ENCODE results near the gene MIX23.

Gene MIX23

GRCh38 chr3:122322095-122323075 lies 60.6 kb downstream of the MIX23 start:
- POLR2A ChIA-PET: no interaction called here
- H3K9me3 ChIP-seq (ENCODE audit: control insufficient read depth, insufficient read depth, low read depth, low read length): no peaks in the 10 kb centered on the region
- CTCF ChIA-PET: interaction anchor here (0.7 to 1.9 kb wide), 3 partner anchors 14 to 834 kb away, joined by 3 to 7 read pairs (median 5); no protein-coding TSS in a partner anchor
- no peak overlapping the region for H3K4me3 ChIP-seq (ENCODE audit: low read depth, low read length)
- no peaks in the 10 kb centered on the region for H3K36me3 ChIP-seq (ENCODE audit: control insufficient read depth in 2 of 2, insufficient read depth in 1 of 2, low read length in 2 of 2)
- H3K27ac ChIP-seq (ENCODE audit: extremely low read depth, low read depth, low read length): no peak overlapping the region
- TF ChIP-seq ZBTB11 (tag by site-specific recombination; conservative IDR thresholded peaks at IDR 0.05; ENCODE audit: low read depth) (no peak), ZNF24 (tag by site-specific recombination; IDR thresholded peaks at IDR 0.05) (no peak), ZNF707 (tag by site-specific recombination; IDR thresholded peaks at IDR 0.05) (no peak), FEZF1 (tag by site-specific recombination; IDR thresholded peaks at IDR 0.05) (no peak), ZNF530 (tag by site-specific recombination; IDR thresholded peaks at IDR 0.05; ENCODE audit: low read depth) (no peak), ZNF155 (tag by site-specific recombination; IDR thresholded peaks at IDR 0.05) (no peak), ZFP41 (tag by site-specific recombination; IDR thresholded peaks at IDR 0.05; ENCODE audit: borderline replicate concordance) (no peak), ZNF391 (tag by site-specific recombination; IDR thresholded peaks at IDR 0.05; ENCODE audit: borderline replicate concordance, low read depth) (no peak), TRIM28 (IDR thresholded peaks at IDR 0.05; ENCODE audit: borderline replicate concordance, low read length) (no peak), ZNF621 (tag by site-specific recombination; IDR thresholded peaks at IDR 0.05) (no peak), RBAK (tag by site-specific recombination; IDR thresholded peaks at IDR 0.05) (no peak), BCL11A (tag by site-specific recombination; IDR thresholded peaks at IDR 0.05; ENCODE audit: low read depth) (no peak), ZNF670 (tag by site-specific recombination; IDR thresholded peaks at IDR 0.05; ENCODE audit: low read depth) (no peak), ZNF23 (tag by site-specific recombination; IDR thresholded peaks at IDR 0.05; ENCODE audit: borderline replicate concordance) (no peak), ZNF624 (tag by site-specific recombination; IDR thresholded peaks at IDR 0.05) (no peak), MEIS1 (CRISPR knock-in tag; IDR thresholded peaks at IDR 0.05; ENCODE audit: borderline replicate concordance) (no peak), CTCF (tag by site-specific recombination; IDR thresholded peaks at IDR 0.05) (no peak)
- H3K4me1 ChIP-seq (ENCODE audit: control insufficient read depth, insufficient read depth, low read length): no peaks in the 10 kb centered on the region

- Histone ChIP-seq H3K27ac (ENCODE audit: extremely low read depth, low read depth, low read length) (no peak overlapping the region), H3K4me1 (ENCODE audit: control insufficient read depth, insufficient read depth, low read length) (no peaks in the 10 kb centered on the region), H3K4me3 (ENCODE audit: low read depth, low read length) (no peak overlapping the region), H3K36me3 (ENCODE audit: control insufficient read depth in 2 of 2, insufficient read depth in 1 of 2, low read length in 2 of 2) (no peaks in the 10 kb centered on the region), H3K9me3 (ENCODE audit: control insufficient read depth, insufficient read depth, low read depth, low read length) (no peaks in the 10 kb centered on the region)
- ChIA-PET CTCF (no interaction called here), POLR2A (no interaction called here)
- TF ChIP-seq ZNF223 (tag by site-specific recombination; IDR thresholded peaks at IDR 0.05): no peak
- TF ChIP-seq ZNF571 (tag by site-specific recombination; IDR thresholded peaks at IDR 0.05): no peak
- TF ChIP-seq ZNF792 (tag by site-specific recombination; IDR thresholded peaks at IDR 0.05): no peak
- TF ChIP-seq ZNF561 (tag by site-specific recombination; IDR thresholded peaks at IDR 0.05; ENCODE audit: borderline replicate concordance): no peak
- no peak for TF ChIP-seq TRIM28 (IDR thresholded peaks at IDR 0.05; ENCODE audit: borderline replicate concordance, low read length)
- TF ChIP-seq TCF7L2 (IDR thresholded peaks at IDR 0.05; ENCODE audit: borderline replicate concordance, low read depth, low read length): no peak
- TF ChIP-seq ZNF530 (tag by site-specific recombination; IDR thresholded peaks at IDR 0.05; ENCODE audit: low read depth): no peak
- no peak for TF ChIP-seq ZNF707 (tag by site-specific recombination; IDR thresholded peaks at IDR 0.05)
- TF ChIP-seq ZNF654 (tag by site-specific recombination; IDR thresholded peaks at IDR 0.05; ENCODE audit: low read depth): no peak
- no peak for TF ChIP-seq ZNF362 (tag by site-specific recombination; IDR thresholded peaks at IDR 0.05)
- no peak for TF ChIP-seq ZNF132 (tag by site-specific recombination; IDR thresholded peaks at IDR 0.05; ENCODE audit: borderline replicate concordance)
- TF ChIP-seq INSM2 (tag by site-specific recombination; IDR thresholded peaks at IDR 0.05): no peak
- no peak for TF ChIP-seq GLIS1 (tag by site-specific recombination; IDR thresholded peaks at IDR 0.05)
Observed at GRCh38 chr3:122318620-122319019, 64.4 kb downstream of the MIX23 start.
